ENCODE data around the gene ZNF502. TPM values are rescaled to one million over a fixed set of nuclear protein-coding genes. Genes with fewer than 3 reads are reported as not detected.

ZNF502 gene
- total and polyA plus RNA-seq, 9 donors = 4.1 to 11.2 (median 7.8) TPM

DNA sequence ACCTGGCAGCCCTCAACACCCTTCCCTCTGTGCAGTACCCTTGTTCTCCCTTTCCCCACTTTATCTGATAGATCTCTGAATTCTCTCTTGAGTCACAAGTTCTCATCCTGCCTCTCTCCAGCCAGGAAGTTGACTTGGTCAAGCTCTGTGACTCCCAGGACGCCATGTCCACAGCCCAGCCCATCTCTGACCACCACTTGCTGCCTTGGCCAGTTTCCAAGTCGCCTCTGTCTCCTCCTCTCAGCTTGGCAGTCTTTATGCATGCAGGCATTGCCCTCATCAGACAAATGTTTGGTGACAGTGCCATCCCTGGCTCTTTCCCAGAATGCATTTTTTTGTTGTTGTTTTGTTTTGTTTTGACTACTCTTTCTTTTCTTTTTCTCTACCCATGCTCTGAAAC is 38.2 kb upstream of the ZNF502 start:
- intact Hi-C loops (cut with DNase I) = loop anchor here in 1 of 4 donors (10.0 kb wide), 1 partner anchor 521 kb away; no protein-coding TSS in a partner anchor

GRCh38 chr3:44678480-44679116 is 33.9 kb upstream of the ZNF502 start:
- Histone ChIP-seq H3K36me3 (no peaks in the 10 kb centered on the region), H3K9me3 (peaks cover under 1 to 3% of the 10 kb centered on the region in 2 donors), H3K27ac (no peak overlapping the region), H3K27me3 (no peaks in the 10 kb centered on the region), H3K4me1 (ENCODE audit: insufficient read depth) (no peaks in the 10 kb centered on the region), H3K4me3 (no peak overlapping the region)
- intact Hi-C loops (cut with DNase I) = loop anchor here in 1 of 4 donors (10.0 kb wide), 1 partner anchor 516 kb away; no protein-coding TSS in a partner anchor
- no peak for DNase-seq
- 94 to 98% (median 94%) methylated on average over 5 of the region's 5 CpGs for WGBS, 3 donors
- TF ChIP-seq EP300 (IDR thresholded peaks at IDR 0.05) (no peak), POLR2A (IDR thresholded peaks at IDR 0.05) (no peak)
- TF ChIP-seq, protein P1, sequence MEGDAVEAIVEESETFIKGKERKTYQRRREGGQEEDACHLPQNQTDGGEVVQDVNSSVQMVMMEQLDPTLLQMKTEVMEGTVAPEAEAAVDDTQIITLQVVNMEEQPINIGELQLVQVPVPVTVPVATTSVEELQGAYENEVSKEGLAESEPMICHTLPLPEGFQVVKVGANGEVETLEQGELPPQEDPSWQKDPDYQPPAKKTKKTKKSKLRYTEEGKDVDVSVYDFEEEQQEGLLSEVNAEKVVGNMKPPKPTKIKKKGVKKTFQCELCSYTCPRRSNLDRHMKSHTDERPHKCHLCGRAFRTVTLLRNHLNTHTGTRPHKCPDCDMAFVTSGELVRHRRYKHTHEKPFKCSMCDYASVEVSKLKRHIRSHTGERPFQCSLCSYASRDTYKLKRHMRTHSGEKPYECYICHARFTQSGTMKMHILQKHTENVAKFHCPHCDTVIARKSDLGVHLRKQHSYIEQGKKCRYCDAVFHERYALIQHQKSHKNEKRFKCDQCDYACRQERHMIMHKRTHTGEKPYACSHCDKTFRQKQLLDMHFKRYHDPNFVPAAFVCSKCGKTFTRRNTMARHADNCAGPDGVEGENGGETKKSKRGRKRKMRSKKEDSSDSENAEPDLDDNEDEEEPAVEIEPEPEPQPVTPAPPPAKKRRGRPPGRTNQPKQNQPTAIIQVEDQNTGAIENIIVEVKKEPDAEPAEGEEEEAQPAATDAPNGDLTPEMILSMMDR (IDR thresholded peaks at IDR 0.05) = no peak

More for the DNA sequence above, 38.2 kb upstream of the ZNF502 start:
- peaks cover 0 to 3% of the 10 kb centered on the region in 2 donors for H3K9me3 ChIP-seq
- H3K4me3 ChIP-seq = no peak overlapping the region
- no peaks in the 10 kb centered on the region for H3K4me1 ChIP-seq (ENCODE audit: insufficient read depth)
- H3K36me3 ChIP-seq = no peaks in the 10 kb centered on the region
- H3K27ac ChIP-seq = no peak overlapping the region
- no peak for DNase-seq
- WGBS, 3 donors = 58 to 71% (median 62%) methylated on average over 2 of the region's 2 CpGs
- TF ChIP-seq, protein P1 (IDR thresholded peaks at IDR 0.05) = no peak
- TF ChIP-seq POLR2A (IDR thresholded peaks at IDR 0.05) (no peak), EP300 (IDR thresholded peaks at IDR 0.05) (no peak)
- no peaks in the 10 kb centered on the region for H3K27me3 ChIP-seq

DNA sequence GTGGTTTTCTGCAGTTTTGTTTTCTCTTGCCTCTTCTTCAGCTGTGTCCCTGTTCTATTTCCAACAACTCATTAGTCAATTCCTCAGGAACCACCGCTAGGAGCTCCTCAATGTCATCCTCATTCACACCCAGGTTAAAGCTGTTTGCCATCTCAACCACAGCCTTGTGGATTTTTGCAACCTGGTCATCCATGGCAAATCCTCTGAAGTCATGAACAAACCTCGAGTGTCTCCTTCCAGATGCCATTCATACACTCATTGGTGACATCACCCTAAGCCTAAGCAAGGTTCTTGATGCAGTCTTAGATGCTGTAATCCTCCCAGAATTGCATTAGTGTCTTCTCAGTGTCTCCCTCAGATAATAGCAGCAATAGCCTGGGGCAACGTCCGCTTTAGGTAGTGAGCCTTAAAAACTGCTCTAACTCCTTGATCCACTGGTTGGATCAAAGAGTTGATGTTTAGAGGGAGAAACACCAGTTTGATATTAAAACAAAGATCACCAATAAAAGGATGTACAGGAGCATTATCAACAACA is 31.5 kb upstream of the ZNF502 start:
- Histone ChIP-seq H3K4me3 (no peak overlapping the region), H3K9me3 (peaks cover 0 to 7% of the 10 kb centered on the region in 2 donors), H3K27ac (no peak overlapping the region), H3K36me3 (no peaks in the 10 kb centered on the region), H3K27me3 (no peaks in the 10 kb centered on the region), H3K4me1 (ENCODE audit: insufficient read depth) (peaks cover 5% of the 10 kb centered on the region)
- intact Hi-C loops (cut with DNase I) = no loop called here
- TF ChIP-seq POLR2A (IDR thresholded peaks at IDR 0.05) (no peak), EP300 (IDR thresholded peaks at IDR 0.05) (no peak)
- TF ChIP-seq, protein P1 (IDR thresholded peaks at IDR 0.05) = no peak
- DNase-seq = no peak
- 98% methylated on average over 4 of the region's 4 CpGs for WGBS, 3 donors

GRCh38 chr3:44682182-44682896 is 30.1 kb upstream of the ZNF502 start:
- no peak for DNase-seq
- TF ChIP-seq EP300 (IDR thresholded peaks at IDR 0.05) (no peak), POLR2A (IDR thresholded peaks at IDR 0.05) (no peak)
- TF ChIP-seq, protein P1 (IDR thresholded peaks at IDR 0.05) = no peak
- Histone ChIP-seq H3K27ac (no peak overlapping the region), H3K4me3 (no peak overlapping the region), H3K9me3 (peaks cover 0 to 7% of the 10 kb centered on the region in 2 donors), H3K4me1 (ENCODE audit: insufficient read depth) (peaks cover 5% of the 10 kb centered on the region), H3K36me3 (no peaks in the 10 kb centered on the region), H3K27me3 (no peaks in the 10 kb centered on the region)
- intact Hi-C loops (cut with DNase I) = no loop called here
- 94 to 96% (median 94%) methylated on average over 2 of the region's 2 CpGs for WGBS, 3 donors
